HG03108 (cell line): ENCODE data around the gene FAM83G.

Experiments
- ATAC-seq: cut with Tn5 transposase; IDR thresholded peaks from one replicate; pipeline ENCODE4 v1.9.1; 2021; ENCODE audit warnings: moderate library complexity; ENCODE audit not compliant: unreplicated experiment

Gene FAM83G

DNA sequence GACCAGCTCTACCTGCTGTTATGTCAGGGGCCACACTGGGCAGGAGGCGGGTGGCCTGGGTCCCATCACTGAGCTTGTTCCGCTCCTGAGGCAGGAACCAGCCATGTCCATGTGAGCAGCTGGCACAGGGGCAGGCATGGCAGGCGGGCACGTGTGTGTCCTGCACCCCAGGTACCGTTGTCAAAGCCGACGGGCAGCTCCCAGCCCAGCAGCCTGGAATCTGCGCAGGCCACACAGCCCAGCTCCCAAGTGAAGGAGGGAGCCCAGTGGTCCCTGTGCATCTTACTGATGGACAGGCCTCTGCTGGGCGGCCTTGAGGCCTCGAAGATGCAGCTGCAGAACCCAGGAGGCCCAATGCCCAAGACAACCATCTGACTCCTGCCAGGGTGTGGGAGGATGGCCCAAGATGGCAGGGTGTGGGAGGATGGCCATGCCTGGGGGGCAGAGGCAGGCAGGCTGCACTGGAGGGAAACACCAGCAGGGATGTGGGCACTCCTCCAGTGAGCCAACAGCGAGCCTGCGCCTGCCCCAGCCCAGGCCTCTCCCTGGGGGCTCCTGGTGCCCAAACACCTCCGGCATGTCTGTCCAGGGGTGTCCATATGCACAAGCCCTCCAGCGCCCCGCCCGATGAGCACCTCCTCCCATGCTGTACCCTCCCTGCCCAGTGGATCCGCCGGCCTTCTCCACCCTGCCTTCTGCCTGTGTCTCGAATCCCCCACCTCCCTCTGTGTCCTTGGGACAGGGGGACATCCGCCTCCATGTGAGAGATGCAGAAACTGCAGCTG, 12.8 kb downstream of the FAM83G start:
- ATAC-seq, result no peak

DNA sequence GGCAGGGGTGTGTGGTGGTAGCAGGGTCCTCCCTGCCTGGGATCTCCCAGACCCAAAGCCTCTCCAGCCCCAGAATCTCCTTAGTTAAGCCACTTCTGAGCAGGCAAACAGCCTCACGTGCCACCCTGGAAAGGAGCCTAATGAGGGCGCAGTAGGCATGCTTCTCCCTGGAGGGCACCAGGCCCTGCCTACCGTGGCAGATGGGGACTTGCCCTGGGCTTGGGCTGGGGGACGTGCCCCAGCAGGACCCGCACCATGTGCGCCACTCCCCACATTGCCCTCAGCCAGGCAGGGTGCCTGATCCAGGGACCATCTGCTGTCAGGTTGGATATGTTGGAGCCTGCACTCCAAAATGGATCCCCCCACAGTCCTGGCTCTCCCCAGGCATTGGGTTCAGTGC, 14.2 kb downstream of the FAM83G start:
- no peak for ATAC-seq

DNA sequence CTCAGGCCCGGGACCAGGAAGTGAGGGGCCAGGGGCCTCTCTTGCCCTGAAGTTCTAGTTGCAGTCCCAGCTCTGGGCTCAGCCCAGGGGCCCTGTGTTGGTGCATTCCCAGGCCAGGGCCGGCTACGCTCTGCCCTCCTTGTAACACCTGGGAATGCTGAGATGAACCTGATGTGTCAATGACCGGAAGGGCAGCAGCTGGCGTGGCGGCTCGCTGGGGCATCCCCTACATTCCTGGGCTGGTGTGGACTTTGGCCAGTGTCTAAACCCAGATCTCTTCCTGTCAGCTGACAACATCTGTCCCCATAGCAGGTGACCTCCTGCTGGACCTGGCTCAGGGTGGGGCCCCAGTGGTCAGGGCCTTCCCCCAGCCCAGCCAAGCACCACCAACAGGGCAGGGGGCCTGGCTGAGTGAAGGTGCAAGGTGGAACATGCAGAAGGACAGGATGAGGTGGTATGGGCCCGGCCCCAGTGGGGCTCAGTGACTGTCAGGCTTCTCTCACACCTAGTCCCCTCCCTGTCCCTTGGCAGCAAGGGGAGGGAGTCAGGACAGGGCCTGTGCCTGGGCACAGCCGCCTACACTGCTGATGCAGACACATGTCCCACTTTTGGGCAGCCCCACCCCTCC, 15.9 kb downstream of the FAM83G start:
- ATAC-seq, result no peak

DNA sequence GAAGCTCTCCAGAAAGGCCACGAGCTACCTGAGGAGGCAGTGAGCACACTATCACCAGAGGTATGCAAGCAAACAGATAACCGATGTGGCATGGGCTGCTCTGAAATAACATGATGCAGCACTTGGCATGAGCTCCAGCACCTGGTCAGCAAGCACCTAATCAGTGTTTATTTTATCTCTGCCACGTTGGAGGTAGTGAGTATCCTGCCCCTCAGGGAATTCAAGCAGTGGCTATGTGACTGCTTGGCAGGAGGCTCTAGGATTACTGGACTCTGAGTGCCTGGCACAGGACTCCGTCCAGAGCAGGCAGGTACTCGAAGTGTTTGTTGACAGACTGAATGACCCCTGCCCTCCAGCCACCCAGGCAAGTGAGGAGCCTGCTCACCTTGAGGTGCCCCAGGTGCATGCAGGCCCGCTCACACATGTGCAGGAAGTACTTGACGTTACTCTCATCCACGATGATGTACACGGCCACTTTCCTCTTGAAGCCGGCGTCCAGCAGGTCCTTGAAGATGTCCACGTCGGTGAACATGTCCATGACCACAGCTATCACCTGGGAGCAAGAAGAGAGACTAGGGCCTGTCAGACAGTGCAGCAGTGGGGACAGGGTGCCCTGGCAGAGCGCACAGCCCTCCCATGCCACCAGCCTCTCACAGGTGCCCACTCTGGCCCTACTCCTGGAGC, 16.6 kb downstream of the FAM83G start:
- ATAC-seq, result no peak

DNA sequence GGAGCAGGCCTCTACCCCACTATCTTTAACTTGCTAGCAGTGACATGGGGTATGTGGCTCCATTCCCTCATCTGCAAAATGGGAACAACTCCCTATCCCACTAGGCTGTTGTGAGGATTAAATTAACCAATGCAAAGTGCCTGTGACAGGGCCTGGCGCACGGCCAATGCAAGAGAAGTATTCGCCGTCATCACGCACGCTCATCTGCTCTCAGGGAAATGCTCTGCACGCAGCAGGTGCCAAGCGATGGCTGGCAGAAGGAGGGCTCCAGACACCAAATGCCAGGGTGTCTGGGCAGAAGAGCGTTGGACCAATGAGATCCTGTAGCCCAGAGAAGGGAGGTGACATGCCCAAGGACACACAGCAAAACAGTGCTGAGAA, 17.3 kb downstream of the FAM83G start:
- no peak for ATAC-seq

DNA sequence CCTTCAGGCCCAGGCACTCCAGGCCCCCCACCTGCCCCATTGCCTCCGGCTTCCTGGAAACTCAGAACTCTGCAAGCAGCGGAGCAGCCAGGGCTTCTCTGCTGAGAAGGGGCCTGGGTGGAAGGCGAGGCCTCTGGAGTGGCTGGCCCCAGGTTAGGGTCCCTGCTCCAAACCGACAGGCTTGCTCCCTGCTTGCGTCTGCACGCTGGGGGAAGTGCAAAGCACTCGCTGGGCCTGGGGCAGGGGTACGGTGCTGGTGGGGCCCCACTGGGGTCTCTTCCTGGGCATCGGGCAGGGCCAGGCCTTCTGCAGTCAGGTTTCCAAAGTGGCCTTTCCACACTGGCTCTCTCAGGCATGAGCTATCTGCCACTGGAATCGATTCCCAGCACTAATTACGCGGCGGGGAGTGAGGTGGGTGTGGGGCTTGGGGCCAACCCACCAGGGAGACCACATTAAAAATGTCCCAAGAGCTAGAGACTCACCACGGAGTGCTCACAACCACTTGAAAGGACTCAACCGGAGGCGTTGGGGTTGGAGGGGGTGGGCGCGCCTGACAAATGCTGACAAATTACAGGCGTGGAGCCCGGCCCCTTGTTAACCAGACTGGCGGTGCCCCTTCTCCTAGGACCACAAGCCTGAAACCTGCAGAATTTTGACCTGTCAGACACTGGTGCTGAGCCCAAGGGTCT, 17.9 kb downstream of the FAM83G start:
- ATAC-seq, result no peak

DNA sequence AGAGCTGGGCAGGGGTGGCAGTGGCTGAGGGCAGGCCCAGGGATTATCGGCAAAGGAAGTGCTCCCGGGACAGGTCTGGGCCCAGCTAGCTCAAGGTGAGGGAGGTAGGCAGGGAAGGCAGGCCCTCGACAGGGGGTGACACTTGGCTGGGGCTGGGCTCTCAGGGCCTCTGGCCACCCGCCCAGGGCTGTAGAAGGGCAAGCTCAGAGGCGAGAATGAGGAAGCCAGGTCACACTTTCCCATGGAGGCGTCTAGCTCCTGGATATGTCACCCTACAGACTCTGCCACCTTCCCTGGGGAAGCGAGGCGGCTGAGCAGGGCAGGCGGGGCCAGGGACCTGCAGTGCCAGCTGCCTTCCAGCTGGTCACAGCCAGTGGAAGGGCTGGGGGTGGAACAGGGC, 19.1 kb downstream of the FAM83G start:
- no peak for ATAC-seq

DNA sequence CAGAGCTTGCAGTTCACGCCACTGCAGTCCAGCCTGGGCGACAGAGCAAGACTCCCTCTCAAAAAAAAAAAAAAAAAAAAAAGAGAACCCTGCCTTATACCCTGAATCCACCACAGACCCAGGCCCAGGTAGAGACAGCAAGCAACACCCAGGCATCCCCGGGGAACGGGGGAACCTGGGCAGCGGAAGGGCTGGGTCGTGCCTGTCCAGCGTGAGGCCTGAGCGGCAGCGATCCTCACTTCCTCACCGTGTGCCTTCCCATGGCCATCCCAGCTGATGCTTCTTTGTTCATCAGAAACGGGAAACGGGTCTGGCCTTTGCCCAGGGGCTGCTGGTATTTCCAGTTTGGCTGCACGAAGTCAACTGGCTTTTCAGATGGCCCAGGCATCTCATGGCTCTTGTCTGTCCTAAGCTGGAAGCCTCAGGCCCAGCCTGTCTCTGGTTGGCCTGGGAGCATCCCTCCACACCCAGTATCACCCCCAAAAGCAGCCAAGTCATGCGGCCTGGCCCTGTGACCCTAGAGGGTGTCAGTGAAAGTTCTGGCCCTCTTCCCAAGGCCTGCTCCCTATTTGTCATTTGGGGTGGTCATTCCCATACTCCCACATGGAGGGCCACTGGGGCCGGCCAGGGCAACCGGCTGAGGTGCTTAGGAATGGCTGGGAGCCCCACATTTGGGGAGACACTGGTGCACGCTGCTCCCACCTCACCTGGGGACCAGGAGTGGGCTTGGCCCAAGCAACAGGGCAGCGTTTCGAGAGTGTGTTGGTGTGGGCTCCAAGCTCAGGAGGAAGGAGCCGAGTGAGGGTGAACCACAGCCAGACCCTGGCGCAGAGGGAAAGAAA, 20.1 kb downstream of the FAM83G start:
- ATAC-seq, result no peak

DNA sequence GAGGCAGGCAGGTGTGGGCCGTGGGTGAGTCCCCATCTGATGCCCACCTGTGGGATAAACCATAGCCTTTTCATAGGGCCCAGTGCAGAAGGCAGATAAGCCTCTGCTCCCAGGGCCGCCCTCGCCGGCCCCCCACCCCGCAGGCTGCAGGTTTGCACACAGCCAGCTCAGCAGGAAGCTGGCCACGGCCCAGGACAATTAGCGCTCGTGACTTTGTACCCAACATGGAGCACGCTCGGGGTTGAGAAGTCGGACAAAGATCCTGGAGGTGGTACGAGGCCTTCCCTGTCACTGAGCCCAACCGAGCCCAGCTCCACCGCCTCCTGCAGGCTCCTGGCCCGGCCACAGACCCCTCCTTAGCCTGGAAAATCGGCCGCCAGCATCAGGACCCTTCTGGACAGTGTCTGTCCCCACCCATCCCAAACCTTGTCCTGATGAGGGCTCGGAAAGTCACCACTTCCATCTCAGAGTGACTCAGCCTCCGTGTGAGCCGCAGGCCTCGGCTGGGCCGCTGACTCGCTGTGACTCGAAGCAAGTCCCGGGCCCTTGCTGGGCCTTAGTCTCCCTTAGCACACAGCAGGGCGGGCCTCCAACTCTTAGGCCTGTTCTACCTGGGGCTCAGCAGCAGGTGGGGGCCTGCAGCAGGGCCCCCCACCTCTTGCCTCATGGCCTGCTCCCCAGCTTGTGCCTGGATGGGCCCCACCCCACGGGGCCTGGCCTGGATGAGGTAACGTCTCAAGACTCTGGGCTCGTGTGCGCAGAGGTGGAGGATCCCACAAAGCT, 22.7 kb downstream of the FAM83G start:
- no peak for ATAC-seq

DNA sequence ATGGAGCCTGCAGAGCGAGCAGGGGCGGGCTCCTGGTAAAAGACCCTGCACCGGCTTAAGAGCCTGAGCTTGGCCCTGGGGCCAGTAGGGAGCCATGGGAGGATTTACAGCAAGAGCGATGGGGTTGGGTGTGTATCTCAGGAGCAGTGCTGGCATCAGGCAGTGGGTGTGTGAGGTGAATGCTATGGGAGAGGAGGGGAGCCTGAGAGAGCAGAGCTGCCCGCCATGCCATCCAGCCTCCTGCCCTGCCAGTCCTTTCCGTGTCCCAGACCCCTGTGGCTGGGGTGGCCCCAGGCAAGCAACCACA, 23.3 kb downstream of the FAM83G start:
- no peak for ATAC-seq

DNA sequence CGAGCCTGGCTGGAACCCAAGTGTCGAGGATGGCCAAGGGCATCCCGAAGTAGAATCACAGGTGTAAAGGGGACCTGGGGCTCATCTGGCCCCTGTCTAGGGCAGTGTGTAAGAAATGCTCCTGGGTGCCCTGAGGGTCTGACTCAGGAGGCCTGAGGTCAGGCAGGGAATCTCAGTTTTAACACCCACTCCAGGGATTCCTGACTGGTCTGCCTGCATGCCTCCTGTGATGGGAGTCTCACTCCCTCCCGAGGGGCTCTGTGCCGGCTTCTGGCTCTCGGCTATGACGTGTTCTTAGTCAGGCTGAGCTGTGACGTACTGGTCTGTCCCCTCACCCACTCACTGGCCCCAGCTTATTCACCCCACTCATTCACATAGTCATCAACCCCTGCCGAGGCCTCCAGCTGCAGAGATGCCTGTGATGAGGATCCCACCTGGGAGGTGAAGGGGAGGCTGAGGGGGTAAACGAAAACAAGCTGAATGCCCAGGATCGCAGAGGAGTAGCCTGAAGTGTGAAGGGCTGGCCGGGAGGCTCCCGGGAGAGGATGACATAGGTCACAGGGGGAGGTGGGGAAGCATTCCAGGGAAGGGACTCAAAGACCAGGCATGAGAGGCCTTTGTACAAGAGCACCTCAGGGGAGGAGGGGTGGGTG, 23.8 kb downstream of the FAM83G start:
- ATAC-seq, result no peak

DNA sequence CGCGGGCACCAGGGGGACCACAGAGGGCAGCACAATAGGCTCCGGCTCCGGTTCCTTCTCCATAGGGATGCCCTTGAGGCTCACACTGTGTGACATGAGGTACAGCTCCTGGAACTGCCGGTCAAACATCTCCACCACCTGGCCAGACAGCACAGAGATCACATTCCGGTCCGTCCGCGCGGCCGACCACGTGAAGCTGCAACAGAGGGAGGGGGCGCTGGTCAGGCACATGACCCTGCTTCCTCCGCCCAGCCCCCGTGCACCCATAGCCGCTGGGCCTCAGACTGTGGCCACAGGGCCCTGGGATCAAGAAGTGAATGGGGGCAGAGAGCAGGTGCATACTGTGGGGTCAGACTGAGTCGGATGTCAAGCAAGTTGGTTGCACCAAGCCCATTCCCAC, 25.9 kb downstream of the FAM83G start:
- no peak for ATAC-seq

DNA sequence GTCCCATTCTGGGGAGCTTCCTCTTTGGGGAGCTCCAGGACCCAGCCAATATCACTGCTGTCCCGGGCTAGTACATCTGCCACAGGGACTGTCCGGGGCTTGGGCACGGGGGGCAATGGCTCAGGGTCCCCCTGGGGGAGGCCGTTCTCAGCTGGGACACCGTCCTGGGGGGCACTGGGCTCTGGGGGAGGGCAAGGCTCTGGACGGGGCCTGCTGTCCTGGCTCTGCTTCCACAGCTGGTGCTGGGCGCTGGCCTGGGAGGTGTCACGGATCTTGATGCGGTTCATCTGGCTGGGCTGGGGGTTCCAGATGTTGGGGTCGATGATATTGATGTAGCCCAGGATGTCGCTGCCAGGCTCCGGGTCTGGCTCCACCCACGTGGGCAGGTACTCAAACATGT, 26.5 kb downstream of the FAM83G start:
- ATAC-seq, result no peak

DNA sequence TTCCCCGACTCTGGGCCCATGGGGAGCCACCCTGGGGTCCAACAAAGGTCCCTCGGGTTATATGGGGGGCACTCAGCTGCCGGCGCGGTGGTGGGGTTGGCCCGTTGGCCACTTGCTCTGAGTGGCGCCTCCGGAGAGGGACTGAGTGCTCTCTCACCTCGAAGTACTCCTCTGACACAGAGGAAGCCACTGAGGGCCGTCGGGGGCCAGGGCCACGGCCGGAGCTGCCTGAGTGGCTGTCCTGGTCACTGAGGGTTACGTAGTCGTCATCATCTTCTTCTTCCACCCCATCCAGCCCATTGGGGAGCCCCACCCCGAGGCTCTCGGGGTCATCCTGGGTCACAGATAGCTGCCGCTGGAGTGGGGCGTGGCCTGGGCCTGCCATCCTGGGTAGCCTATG, 26.9 kb downstream of the FAM83G start:
- ATAC-seq, result no peak

DNA sequence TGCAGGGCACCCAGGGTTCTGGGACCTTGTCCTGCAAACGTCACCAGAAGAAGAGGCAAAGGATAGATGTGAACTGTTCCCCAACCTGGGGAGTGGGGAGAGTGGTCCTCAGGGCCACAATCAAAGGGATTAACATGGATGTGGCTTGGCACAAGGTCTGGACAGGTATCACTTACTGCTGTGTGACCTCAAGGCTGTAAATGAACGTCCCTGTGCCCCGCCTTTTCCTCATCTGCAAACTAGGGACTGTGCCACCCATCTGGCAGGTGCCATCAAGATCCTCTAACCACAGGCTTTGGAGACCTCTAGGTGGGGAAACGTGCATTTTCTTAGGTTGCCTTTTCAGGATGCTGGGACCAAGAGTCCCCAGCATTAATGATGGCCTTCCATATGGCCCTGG, 27.5 kb downstream of the FAM83G start:
- no peak for ATAC-seq

DNA sequence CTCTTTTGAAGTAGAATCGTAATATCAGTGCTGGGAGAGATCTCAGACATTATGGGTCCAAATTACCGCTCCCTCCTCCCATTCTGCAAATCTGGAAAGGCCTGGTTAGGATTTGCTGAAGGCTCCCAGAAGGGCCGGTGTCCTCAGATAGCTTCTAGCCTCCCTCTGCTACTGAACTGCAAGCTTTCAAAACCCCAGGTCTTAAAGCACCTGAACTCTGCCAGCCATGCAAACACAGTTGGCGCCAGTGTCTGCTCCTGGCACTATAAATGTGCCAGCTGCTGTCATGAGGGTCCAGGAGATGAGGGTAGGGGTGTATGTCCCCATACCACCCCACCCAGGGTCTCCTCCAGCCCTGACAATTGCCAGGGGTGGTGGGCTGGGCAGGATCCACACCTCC, 28.4 kb downstream of the FAM83G start:
- ATAC-seq, result no peak

DNA sequence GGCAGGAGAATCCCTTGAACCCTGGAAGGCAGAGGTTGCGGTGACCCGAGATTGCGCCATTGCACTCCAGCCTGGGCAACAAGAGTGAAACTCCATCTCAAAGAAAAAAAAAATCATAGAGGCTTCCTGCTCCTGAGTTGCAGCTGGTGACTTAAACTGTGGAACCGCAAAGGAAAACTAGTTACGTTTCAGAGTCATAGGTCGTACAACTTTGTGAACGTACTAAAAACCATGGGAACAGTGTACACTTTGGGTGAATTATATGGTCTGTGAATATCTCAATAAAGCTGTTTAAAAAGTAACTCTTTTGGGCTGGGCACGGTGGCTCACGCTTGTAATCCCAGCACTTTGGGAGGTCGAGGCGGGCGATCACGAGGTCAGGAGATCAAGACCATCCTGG, 29.0 kb downstream of the FAM83G start:
- no peak for ATAC-seq

DNA sequence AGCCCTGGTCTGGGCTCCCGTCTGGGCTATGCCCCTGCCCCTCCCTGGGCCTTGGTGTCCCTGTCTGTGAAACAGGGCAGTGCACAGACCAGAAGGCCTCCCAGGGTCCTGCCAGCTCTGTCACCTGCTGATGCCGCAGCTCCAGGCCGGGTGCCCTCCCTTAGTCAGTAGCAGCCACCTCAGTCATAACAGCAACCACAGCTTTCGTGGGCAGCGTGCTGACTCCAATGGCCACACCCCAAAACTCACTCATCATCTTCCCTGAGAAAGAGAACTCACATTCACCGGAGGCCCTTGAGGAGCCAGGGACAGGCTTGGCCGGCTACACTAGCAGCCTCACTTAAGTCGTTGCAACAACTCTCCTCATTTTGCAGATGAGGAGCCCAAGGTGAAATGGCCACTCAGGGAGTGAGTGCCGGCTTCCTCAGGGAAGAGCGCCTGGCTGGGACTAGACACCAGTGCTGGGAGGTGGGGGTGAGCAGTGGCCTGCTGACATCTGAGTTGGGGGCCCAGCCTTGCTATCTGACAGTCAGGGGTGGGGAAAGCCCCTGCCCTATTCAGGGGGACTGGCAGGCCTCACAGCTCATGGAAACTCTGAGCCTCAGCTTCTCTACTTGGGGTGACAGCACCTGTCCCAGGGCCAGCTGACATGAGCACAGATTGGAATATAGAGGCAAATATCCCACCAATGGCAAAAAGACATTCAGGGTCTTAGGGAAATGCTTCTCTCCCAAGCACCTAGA, 30.0 kb downstream of the FAM83G start:
- no peak for ATAC-seq

DNA sequence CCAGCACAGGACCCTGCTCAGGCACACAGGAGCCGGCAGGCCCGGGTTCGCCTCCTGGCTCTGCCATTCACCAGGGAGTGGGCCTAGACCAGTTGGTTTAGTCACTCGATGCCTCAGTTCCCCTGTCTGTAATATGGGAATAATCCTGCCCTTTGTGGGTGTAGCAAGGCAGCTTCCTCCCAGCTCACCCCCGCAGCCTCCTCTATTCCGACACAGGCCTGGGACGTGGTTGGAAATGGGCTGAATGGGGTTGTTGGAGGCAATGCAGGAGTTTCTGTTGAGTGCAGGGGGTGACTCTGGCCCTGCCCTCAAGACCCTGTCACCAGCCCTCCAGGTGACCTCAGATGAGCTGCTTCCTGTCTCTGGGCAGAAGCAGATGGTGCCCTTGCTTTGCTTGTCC, 32.8 kb downstream of the FAM83G start:
- no peak for ATAC-seq
